HG03025 (cell line): Measurements from ENCODE around the gene MAG.
A peak's percentile ranks its signal among the peaks of the same experiment; 100 is the strongest.

Experiments used
- ATAC-seq: cut with Tn5 transposase; IDR thresholded peaks from one replicate; pipeline ENCODE4 v1.9.1; 2021; ENCODE audit warnings: mild to moderate bottlenecking, moderate library complexity; ENCODE audit not compliant: unreplicated experiment, low FRiP score

The MAG gene

DNA sequence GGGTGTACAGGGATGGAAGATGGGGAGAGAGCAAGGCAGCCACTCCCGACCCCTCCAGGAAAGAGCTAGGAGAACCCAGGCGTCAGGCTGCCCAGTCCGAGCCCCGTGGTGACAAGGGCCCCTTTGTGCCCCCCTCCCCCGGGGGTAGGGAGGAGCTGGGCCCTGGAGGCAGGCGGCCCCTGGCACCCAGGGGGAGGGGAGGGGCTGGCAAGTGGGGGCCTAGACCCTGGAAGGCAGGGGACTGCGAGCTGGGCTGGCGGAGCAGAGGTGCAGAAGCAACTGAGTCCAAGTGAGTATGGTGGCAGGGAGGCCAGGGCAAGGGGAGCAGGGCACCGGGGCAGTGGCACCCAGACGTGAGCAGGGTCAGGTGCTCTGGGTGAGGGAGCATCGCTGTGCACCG is at the start of gene MAG:
Gene MAG, plus strand, starts transcription at position 246 of the 400 bp plus-strand sequence. CDS start 3,248 bp downstream, outside the sequence.
- no peak for ATAC-seq

DNA sequence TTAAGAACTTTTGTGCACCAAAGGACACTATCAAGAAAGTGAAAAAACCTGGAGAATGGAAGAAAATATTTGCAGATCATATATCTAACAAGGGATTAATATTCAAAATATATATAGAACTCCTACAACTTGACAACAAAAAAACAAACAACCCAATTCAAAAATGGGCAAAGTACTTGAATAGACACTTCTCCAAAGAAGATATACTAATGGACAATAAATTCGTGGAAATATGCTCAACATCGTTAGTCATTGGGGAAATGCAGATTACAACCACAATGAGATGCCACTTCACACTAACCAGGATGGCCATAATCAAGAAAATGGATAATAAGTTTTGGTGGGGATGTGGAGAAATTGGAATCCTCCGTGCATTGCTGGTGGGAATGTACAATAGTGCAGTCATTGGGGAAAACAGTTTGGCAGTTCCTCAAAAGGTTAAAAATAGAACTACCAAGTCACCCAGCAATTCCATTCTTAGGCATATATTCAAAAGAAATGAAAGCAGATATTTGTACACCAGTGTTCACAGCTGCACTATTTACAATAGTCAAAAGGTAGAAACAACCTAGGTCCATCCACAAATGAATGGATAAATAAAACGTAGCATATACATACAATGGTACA is 45.4 kb upstream of the MAG start:
- no peak for ATAC-seq

DNA sequence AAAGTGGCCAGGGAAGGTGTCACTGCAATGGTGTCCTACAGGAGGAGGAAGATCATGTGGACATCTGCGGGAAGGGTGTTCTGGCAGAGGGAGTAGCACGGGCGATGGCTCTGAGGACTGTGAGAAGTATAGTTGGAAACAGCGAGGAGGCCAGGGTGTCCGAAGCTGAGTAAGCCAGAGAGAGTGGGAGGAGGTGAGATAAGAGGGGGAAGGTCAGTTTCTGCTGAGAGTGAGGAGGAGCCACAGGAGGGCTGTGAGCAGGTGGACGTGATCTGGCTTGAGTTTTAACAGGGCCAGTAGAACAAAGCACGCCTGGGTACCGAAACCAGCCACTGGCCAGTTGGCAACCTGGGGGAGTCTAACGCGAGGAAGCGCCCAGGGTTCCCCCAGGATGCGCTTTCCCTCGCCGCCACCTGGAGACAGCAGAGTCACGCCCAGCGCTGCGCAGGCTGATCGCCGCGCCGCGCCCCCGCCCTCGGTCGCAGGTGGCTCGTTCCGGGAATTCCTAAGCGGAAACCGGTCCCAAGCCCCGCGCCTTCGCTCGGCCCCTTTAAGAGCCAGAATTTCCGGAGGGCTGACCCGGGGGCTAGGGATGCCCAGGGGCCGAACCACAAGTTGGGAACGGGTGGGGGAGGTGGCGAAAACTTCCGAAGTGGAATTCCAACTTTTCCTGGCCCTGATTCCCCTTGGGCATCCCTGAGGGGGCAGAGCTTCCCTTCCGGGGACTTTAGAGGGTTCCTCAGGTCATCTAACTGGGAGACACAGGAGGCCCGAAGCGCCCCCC is 44.2 kb upstream of the MAG start:
- ATAC-seq = peak; percentile 41

DNA sequence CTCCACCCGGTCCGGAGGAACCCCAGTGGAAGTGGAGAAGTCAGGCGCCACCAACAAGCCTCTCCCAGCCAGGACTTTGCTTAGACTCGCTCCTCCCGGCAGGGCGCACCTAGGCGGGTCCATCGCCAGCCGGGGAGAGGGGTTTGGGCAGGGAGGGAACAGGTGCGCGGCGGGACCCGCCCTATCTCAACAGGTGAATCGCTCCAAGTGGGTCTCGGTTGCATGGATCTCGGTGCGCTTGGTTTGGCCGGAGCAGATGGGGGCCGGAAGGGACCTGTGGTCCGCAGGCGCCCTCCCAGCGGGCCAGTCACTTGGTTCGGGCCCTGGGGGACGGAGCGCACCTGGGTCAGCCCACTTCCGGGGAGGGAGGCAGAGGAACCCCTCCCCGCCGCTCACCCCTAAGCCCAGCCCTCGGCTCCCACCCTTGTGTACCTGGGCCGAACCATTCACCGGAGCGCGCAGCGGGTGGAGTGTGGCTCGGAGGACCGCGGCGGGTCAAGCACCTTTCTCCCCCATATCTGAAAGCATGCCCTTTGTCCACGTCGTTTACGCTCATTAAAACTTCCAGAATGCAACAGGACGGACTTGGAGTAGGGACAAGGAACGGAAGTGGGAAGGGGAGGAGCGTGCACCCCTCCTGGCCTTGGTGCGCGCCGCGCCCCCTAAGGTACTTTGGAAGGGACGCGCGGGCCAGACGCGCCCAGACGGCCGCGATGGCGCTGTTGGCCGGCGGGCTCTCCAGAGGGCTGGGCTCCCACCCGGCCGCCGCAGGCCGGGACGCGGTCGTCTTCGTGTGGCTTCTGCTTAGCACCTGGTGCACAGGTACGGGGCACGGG is 43.4 kb upstream of the MAG start, which contains the start of gene LSR:
Gene LSR, plus strand, starts transcription at position 693 of the 836 bp plus-strand sequence. Its CDS starts 21 bp downstream, at position 714.
- ATAC-seq = peak; percentile 75

GRCh38 chr19:35249146-35249847 is 42.7 kb upstream of the MAG start:
- ATAC-seq = no peak

DNA sequence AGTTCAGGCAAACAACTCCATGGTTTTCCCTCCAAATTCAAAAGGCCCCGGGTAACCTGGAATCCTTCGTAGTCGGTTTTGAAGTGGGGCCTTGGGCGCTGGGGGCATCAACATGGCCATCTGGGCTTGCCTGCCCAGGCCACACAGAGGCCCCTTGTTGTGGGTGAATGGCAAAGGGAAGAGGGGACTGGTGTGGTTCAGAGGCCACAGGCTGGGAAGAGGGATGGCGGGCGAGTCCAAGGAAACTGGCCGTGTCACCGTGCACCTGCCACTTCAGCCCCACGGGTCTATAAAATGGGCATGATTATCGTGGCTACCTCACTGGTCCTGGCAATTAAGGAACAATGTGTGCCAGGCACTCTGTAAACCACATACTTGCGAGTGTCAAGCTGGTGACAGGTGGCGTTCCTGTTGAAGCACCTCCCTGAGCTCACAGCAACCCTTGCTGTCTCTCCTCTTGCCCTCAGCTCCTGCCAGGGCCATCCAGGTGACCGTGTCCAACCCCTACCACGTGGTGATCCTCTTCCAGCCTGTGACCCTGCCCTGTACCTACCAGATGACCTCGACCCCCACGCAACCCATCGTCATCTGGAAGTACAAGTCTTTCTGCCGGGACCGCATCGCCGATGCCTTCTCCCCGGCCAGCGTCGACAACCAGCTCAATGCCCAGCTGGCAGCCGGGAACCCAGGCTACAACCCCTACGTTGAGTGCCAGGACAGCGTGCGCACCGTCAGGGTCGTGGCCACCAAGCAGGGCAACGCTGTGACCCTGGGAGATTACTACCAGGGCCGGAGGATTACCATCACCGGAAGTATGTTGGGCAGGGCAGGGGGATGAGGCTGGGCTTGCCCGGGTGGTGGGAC is 41.9 kb upstream of the MAG start:
- ATAC-seq = no peak

GRCh38 chr19:35251456-35251855 is 40.5 kb upstream of the MAG start:
- ATAC-seq = no peak

- ATAC-seq = no peak
Measured at GRCh38 chr19:35253316-35254286, 38.4 kb upstream of the MAG start.

GRCh38 chr19:35254341-35255297 is 37.3 kb upstream of the MAG start:
- no peak for ATAC-seq

DNA sequence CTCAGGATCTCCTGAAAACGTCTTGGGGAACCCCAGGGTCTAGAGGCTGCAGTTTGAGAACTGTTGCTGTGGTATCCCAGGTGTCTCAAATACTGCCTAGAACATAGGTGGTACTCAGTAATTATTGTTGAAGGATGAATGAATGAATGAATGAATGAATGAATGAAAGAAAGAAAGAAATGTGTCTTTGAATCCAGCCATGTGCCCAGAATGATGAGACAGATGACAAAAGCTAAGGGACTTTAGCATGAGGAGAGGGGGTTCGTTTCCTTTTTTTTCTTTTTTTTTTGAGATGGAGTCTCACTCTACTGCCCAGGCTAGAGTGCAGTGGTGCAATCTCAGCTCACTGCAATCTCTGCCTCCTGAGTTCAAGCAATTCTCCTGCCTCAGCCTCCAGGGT is 35.4 kb upstream of the MAG start:
- no peak for ATAC-seq

GRCh38 chr19:35257113-35257461 is 34.9 kb upstream of the MAG start:
- no peak for ATAC-seq

DNA sequence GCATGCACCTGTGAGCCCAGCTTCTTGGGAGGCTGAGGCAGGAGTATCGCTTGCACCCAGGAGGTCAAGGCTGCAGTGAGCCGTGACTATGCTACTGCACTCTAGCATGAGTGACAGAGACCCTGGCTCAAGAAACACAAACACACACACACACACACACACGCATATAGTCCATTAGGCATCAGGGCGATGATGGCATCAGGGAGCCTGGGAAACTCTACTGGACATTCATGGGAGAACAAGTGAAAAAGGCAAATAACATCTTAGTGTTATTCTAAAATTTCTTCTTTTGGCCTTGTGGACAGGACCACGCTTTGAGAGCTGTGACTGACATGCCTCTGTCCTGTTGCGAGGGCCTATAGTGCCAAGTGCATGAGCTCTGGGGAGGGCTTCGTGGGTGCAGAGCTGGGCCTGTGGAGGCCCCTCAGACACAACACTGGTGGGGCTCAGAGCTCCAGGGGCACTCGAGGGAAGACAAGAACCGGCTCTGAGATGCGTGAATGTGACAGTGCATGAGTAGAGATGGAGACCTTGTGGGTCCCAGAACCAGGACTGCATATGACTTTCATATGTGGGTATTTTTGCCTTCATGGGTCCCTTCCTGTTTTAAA is 31.2 kb upstream of the MAG start:
- no peak for ATAC-seq

DNA sequence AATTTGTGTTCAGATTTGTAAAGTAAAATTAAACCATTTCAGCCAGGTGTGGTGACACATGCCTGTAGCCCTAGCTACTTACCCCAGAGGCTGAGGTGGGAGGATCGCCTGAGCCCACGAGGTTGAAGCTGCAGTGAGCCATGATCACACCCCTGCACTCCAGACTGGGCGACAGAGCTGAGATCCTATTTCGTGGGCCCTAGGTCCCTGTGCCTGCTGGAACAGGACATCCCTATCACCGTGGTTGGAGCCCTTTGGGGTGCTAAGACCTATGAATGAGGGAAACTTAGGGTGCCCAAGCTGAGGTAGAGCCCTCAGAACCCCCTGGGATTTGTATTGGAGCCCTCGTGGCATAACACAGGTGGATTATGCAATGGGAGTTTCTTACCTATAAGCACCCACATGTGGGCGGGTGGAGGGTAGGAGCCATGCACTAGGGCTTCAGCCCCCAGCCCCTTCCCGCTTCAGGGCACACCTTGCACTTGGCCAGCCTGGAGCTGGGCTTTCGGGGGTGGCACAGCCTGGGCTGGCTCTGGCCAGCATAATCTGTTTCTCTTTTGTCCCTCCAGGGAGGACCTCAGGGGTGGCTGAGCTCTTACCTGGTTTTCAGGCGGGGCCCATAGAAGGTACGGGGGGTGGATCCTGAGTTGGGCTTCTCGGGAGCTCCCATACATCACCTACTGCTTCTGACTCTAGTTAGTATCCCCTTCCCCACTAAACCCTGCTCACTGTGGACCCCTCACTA is 30.4 kb upstream of the MAG start:
- no peak for ATAC-seq

DNA sequence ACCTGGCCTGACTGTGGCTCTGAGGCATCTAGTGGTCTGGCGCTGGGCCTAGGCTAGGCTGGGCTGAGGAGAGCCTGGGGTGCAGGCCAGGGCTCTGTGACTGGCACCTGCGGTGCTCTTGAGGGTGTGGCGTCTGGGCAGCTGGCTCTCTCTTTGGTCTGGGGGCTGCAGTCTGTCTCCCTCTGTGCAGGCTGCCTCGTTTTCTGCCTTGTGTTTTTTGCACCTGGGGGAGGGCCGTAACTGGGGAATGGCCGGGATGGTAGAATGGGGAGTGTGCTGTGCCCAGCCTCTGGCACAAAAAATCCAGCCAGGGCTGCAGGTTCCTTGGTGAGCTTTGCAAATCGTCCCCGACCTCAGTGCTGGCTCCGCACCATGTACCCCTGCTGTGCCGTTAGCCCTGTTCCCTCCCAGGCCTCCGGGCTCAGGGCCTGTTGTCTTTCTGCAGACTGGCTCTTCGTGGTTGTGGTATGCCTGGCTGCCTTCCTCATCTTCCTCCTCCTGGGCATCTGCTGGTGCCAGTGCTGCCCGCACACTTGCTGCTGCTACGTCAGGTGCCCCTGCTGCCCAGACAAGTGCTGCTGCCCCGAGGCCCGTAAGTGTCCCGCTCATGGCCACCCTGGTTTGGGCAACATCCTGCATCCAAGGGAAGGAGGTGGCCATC is 29.7 kb upstream of the MAG start:
- ATAC-seq = no peak

- no peak for ATAC-seq
Measured at GRCh38 chr19:35264268-35265125, 27.5 kb upstream of the MAG start.
